Thyroid gland (tissue), 4 donors: ENCODE results near the gene FARS2. TPM values are rescaled to one million over a fixed set of nuclear protein-coding genes. Genes with fewer than 3 reads are reported as not detected.

Experiments
- DNase-seq, 2 donors: peaks; one replicate each; pipeline ENCODE4 v3.0.0-alpha.2; 2019
- H3K27ac ChIP-seq, 3 donors: fragments of 200-600 bp; sonication (generic); 1 replicate in 2 of 3; 2 replicates in 1 of 3; pipeline ENCODE4 v1.5.1; 2016 to 2019; ENCODE audit warnings: mild to moderate bottlenecking in 1 of 3, moderate library complexity in 1 of 3
- H3K27me3 ChIP-seq: fragments of 200-600 bp; sonication (generic); one replicate; pipeline ENCODE4 v1.5.1; 2019
- H3K36me3 ChIP-seq, 2 donors: fragments of 200-600 bp; sonication (generic); one replicate each; pipeline ENCODE4 v1.5.1; 2016 to 2019
- H3K4me1 ChIP-seq, 2 donors: fragments of 200-600 bp; sonication (generic); one replicate each; pipeline ENCODE4 v1.5.1; 2017 to 2019
- H3K4me3 ChIP-seq, 3 donors: fragments of 200-600 bp; sonication (generic); replicated peaks in 1 of 3; 1 replicate in 2 of 3; 2 replicates in 1 of 3; pipeline ENCODE4 v1.5.1; 2016; ENCODE audit warnings: mild to moderate bottlenecking in 1 of 3
- H3K9me3 ChIP-seq: fragments of 200-600 bp; sonication (generic); one replicate; pipeline ENCODE4 v1.5.1; 2017
- CTCF ChIP-seq, 6 experiments: fragments of 200-600 bp in 3 of 6; fragments of 450-650 bp in 3 of 6; sonication (generic) in 3 of 6; IDR thresholded peaks; one replicate each; pipeline ENCODE4 v1.5.1; 2016 to 2019; ENCODE audit warnings: antibody characterized with exemption in 6 of 6, mild to moderate bottlenecking in 2 of 6, inconsistent platforms in 1 of 6, moderate library complexity in 1 of 6
- POLR2A ChIP-seq, 2 donors: fragments of 450-650 bp; IDR thresholded peaks; one replicate each; pipeline ENCODE4 v1.6.1; 2017; ENCODE audit warnings: antibody characterized with exemption in 2 of 2, mild to moderate bottlenecking in 2 of 2, moderate library complexity in 1 of 2
- WGBS, 2 donors: methylation state at CpG; one replicate each; pipeline ENCODE4 v1.1.5; 2017; 5-methylcytosine and 5-hydroxymethylcytosine counted together
- intact Hi-C: fragments of 100-400 bp; cut with DNase I; formaldehyde crosslinking; loops from one replicate; pipeline ENCODE4 v1.15.1; 2023
- total RNA-seq, 4 donors: library from RNA; depleted of rRNA; stranded (reverse); fragments of >200 nt; gene quantifications; one replicate each; pipeline ENCODE4 v1.2.3, GENCODE V29; 2016

FARS2 gene
- total RNA-seq, 4 donors from 2014 or later = 27.4 to 47.1 (median 34.2) TPM

GRCh38 chr6:5809450-5809849 is 548.1 kb downstream of the FARS2 start:
- Histone ChIP-seq H3K36me3 (no peaks in the 10 kb centered on the region), H3K9me3 (no peaks in the 10 kb centered on the region), H3K27me3 (no peaks in the 10 kb centered on the region), H3K27ac (no peak overlapping the region), H3K4me1 (no peaks in the 10 kb centered on the region), H3K4me3 (no peak overlapping the region)
- WGBS, 2 donors = 72 to 77% methylated on average over 4 of the region's 4 CpGs
- intact Hi-C loops = no loop called here
- TF ChIP-seq CTCF (IDR thresholded peaks at IDR 0.05) (no peak), POLR2A (IDR thresholded peaks at IDR 0.05) (no peak)
- no peak for DNase-seq

GRCh38 chr6:5811997-5812396 is 550.7 kb downstream of the FARS2 start:
- 86 to 92% methylated on average over 4 of the region's 4 CpGs for WGBS, 2 donors
- Histone ChIP-seq H3K4me1 (no peaks in the 10 kb centered on the region), H3K9me3 (no peaks in the 10 kb centered on the region), H3K36me3 (no peaks in the 10 kb centered on the region), H3K4me3 (no peak overlapping the region), H3K27me3 (no peaks in the 10 kb centered on the region), H3K27ac (no peak overlapping the region)
- no peak for TF ChIP-seq POLR2A (IDR thresholded peaks at IDR 0.05)
- TF ChIP-seq CTCF (IDR thresholded peaks at IDR 0.05) = no peak
- DNase-seq = no peak
- intact Hi-C loops = no loop called here

GRCh38 chr6:5813625-5814027 is 552.3 kb downstream of the FARS2 start:
- H3K27me3 ChIP-seq = no peaks in the 10 kb centered on the region
- no peak overlapping the region for H3K27ac ChIP-seq
- WGBS, 2 donors = 77 to 87% methylated on average over 3 of the region's 3 CpGs
- DNase-seq = no peak
- intact Hi-C loops = no loop called here
- no peak for TF ChIP-seq POLR2A (IDR thresholded peaks at IDR 0.05)
- TF ChIP-seq CTCF (IDR thresholded peaks at IDR 0.05) = no peak
- H3K36me3 ChIP-seq = no peaks in the 10 kb centered on the region
- no peaks in the 10 kb centered on the region for H3K4me1 ChIP-seq
- no peaks in the 10 kb centered on the region for H3K9me3 ChIP-seq
- no peak overlapping the region for H3K4me3 ChIP-seq

GRCh38 chr6:5814116-5814515 is 552.8 kb downstream of the FARS2 start:
- no peak overlapping the region for H3K4me3 ChIP-seq
- no peaks in the 10 kb centered on the region for H3K27me3 ChIP-seq
- intact Hi-C loops = no loop called here
- WGBS, 2 donors = 93 to 97% methylated on average over 5 of the region's 5 CpGs
- H3K9me3 ChIP-seq = no peaks in the 10 kb centered on the region
- DNase-seq = no peak
- TF ChIP-seq POLR2A (IDR thresholded peaks at IDR 0.05) = no peak
- TF ChIP-seq CTCF (IDR thresholded peaks at IDR 0.05) = no peak
- H3K27ac ChIP-seq = no peak overlapping the region
- H3K36me3 ChIP-seq = no peaks in the 10 kb centered on the region
- no peaks in the 10 kb centered on the region for H3K4me1 ChIP-seq

- Histone ChIP-seq H3K9me3 (no peaks in the 10 kb centered on the region), H3K4me1 (no peaks in the 10 kb centered on the region), H3K36me3 (no peaks in the 10 kb centered on the region), H3K27ac (no peak overlapping the region), H3K4me3 (no peak overlapping the region), H3K27me3 (no peaks in the 10 kb centered on the region)
- 63 to 90% methylated on average over 9 of the region's 9 CpGs for WGBS, 2 donors
- TF ChIP-seq CTCF (IDR thresholded peaks at IDR 0.05) (no peak), POLR2A (IDR thresholded peaks at IDR 0.05) (no peak)
- intact Hi-C loops = no loop called here
- DNase-seq = no peak
These were observed 553.6 kb downstream of the FARS2 start for GRCh38 chr6:5814901-5815300.
